Gastrocnemius medialis (tissue), 4 donors: ENCODE measurements around the gene BEND7. TPM values are rescaled to one million over a fixed set of nuclear protein-coding genes. Genes with fewer than 3 reads are reported as not detected.

ENCODE experiments used
- ATAC-seq, 2 donors: fragments of 150-250 bp; one replicate each; pipeline ENCODE4 v1.9.1; 2016
- DNase-seq, 2 donors: peaks; one replicate each; pipeline ENCODE4 v3.0.0-alpha.2; 2019
- H3K27ac ChIP-seq, 4 donors: fragments of 200-600 bp; sonication (generic); 1 replicate in 1 of 4; 2 replicates in 3 of 4; pipeline ENCODE4 v1.5.1; 2016 to 2018; ENCODE audit warnings: mild to moderate bottlenecking in 2 of 4, moderate library complexity in 1 of 4
- H3K27me3 ChIP-seq, 3 donors: fragments of 200-600 bp; sonication (generic) in 2 of 3; 1 replicate in 1 of 3; 2 replicates in 2 of 3; pipeline versions ENCODE4 v1.5.1 to v1.6.0; 2016 to 2019; ENCODE audit warnings: mild to moderate bottlenecking in 1 of 3, moderate library complexity in 1 of 3
- H3K36me3 ChIP-seq, 2 donors: fragments of 200-600 bp; sonication (generic) in 1 of 2; one replicate each; pipeline ENCODE4 v1.5.1; 2017 to 2018
- H3K4me1 ChIP-seq, 2 donors: fragments of 200-600 bp; sonication (generic) in 1 of 2; one replicate each; pipeline ENCODE4 v1.5.1; 2016 to 2017; ENCODE audit warnings: mild to moderate bottlenecking in 2 of 2
- H3K4me3 ChIP-seq, 4 donors: fragments of 200-600 bp; sonication (generic) in 3 of 4; 1 replicate in 1 of 4; 2 replicates in 3 of 4; pipeline ENCODE4 v1.5.1; 2016 to 2019; ENCODE audit warnings: mild to moderate bottlenecking in 2 of 4
- H3K9me3 ChIP-seq, 3 donors: fragments of 200-600 bp; sonication (generic) in 2 of 3; 1 replicate in 1 of 3; 2 replicates in 2 of 3; pipeline ENCODE4 v1.5.1; 2016 to 2019
- POLR2A ChIP-seq, 2 donors: fragments of 450-650 bp; IDR thresholded peaks; one replicate each; pipeline ENCODE4 v1.6.1; 2017; ENCODE audit warnings: antibody characterized with exemption in 2 of 2, mild to moderate bottlenecking in 2 of 2, moderate library complexity in 2 of 2
- in situ Hi-C, 4 donors: fragments of 200-750 bp; cut with MboI; loops; one replicate each; pipeline versions ENCODE4 v1.15.0 to v1.8.0; 2017; ENCODE audit warnings: low sequenced_read_pairs in 4 of 4
- intact Hi-C: fragments of 100-400 bp; cut with DNase I; formaldehyde crosslinking; loops from one replicate; pipeline ENCODE4 v1.15.1; 2023; ENCODE audit warnings: low total_unique reads
- total RNA-seq, 4 donors: library from RNA; depleted of rRNA; stranded (reverse); fragments of >200 nt; gene quantifications; one replicate each; pipeline versions ENCODE4 v1.1.0 to v1.2.3, GENCODE V29; 2016
- TF ChIP-seq, protein P1 (sequence below), 5 experiments: fragments of 450-650 bp in 3 of 5; fragments of 200-600 bp in 2 of 5; sonication (generic) in 2 of 5; IDR thresholded peaks in 4 of 5; conservative IDR thresholded peaks in 1 of 5; 1 replicate in 4 of 5; 2 replicates in 1 of 5; pipeline ENCODE4 v1.5.1; 2016 to 2019; ENCODE audit warnings: antibody characterized with exemption in 5 of 5, mild to moderate bottlenecking in 3 of 5, moderate library complexity in 3 of 5

BEND7 gene
- total RNA-seq, 4 donors from 2014 or later, result 23.6 to 35.5 (median 26.1) TPM

DNA sequence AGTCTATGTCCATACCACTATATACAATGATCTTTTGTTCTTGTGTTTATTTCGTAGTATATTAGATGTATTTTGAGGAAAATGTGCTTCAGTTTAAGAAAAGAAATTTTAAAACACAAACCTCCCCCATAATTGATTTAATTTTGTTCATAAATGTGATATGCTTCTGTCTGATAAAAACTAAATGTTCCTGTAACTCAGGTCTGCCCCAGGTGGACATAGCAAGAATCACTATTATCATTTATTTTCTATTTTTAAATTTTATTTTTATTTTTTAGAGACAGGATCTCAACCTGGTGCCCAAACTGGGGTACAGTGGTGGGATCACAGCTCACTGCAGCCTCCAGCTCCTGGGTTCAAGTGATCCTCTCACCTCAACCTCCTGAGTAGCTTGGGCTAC, 43.2 kb downstream of the BEND7 start:
- TF ChIP-seq, protein P1, sequence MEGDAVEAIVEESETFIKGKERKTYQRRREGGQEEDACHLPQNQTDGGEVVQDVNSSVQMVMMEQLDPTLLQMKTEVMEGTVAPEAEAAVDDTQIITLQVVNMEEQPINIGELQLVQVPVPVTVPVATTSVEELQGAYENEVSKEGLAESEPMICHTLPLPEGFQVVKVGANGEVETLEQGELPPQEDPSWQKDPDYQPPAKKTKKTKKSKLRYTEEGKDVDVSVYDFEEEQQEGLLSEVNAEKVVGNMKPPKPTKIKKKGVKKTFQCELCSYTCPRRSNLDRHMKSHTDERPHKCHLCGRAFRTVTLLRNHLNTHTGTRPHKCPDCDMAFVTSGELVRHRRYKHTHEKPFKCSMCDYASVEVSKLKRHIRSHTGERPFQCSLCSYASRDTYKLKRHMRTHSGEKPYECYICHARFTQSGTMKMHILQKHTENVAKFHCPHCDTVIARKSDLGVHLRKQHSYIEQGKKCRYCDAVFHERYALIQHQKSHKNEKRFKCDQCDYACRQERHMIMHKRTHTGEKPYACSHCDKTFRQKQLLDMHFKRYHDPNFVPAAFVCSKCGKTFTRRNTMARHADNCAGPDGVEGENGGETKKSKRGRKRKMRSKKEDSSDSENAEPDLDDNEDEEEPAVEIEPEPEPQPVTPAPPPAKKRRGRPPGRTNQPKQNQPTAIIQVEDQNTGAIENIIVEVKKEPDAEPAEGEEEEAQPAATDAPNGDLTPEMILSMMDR (IDR thresholded peaks at IDR 0.05 in 4 of 5, conservative IDR thresholded peaks at IDR 0.05 in 1 of 5), result peak in 1 of 5 experiments; percentile 19
- TF ChIP-seq POLR2A (IDR thresholded peaks at IDR 0.05), result no peak
- Histone ChIP-seq H3K27me3 (no peaks in the 10 kb centered on the region), H3K9me3 (no peaks in the 10 kb centered on the region), H3K36me3 (peaks cover 0 to 19% of the 10 kb centered on the region in 2 donors), H3K4me3 (no peak overlapping the region), H3K4me1 (no peaks in the 10 kb centered on the region), H3K27ac (no peak overlapping the region)
- intact Hi-C loops, result no loop called here
- DNase-seq (no peak), ATAC-seq (no peak)
- in situ Hi-C loops, result no loop called here

DNA sequence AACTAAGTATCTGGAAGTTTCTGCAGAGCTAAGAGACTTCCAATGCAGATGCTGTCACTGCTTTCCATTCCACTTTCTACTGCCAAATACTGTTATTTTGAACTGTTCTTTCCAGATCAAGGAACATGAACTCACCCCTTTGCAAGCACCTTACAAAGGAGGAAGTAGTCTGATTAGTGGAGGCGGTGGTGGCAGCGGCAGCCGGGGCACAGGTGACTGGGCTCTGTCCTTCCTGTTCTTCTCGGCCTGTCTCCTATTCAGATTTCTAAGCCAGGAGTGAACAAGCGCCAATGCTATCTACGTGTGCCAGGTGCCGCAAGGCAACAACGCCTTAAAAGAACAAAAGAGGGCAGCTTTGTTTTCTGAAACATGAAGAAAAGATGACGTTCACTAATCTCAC, 44.9 kb downstream of the BEND7 start:
- Histone ChIP-seq H3K27ac (no peak overlapping the region), H3K4me1 (no peaks in the 10 kb centered on the region), H3K4me3 (no peak overlapping the region), H3K27me3 (no peaks in the 10 kb centered on the region), H3K36me3 (peaks cover 0 to 15% of the 10 kb centered on the region in 2 donors), H3K9me3 (no peaks in the 10 kb centered on the region)
- intact Hi-C loops, result no loop called here
- in situ Hi-C loops, result no loop called here
- TF ChIP-seq POLR2A (IDR thresholded peaks at IDR 0.05), result no peak
- TF ChIP-seq, protein P1 (IDR thresholded peaks at IDR 0.05 in 4 of 5, conservative IDR thresholded peaks at IDR 0.05 in 1 of 5), result no peak
- ATAC-seq (no peak), DNase-seq (no peak)

DNA sequence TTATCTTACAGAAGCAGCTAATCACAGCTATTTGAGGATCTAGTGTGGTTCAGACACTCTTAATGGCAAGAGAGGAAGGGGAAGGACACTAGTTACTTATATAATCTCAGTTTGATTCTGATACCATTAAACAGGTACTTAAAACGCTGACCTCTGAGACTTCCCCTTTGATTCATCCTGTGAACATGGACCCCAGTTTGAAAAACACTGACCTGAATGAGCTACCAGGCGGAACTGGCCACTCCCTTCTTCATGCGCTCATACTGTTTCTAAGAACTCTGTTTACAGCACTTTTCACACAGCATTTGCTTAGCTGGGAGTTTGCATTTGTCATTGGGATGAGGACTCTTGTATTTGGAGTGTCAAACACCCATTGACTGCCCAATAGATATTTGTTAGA, 45.7 kb downstream of the BEND7 start:
- Histone ChIP-seq H3K27ac (no peak overlapping the region), H3K9me3 (no peaks in the 10 kb centered on the region), H3K4me1 (no peaks in the 10 kb centered on the region), H3K4me3 (no peak overlapping the region), H3K36me3 (peaks cover 0 to 15% of the 10 kb centered on the region in 2 donors), H3K27me3 (no peaks in the 10 kb centered on the region)
- in situ Hi-C loops, result no loop called here
- intact Hi-C loops, result no loop called here
- TF ChIP-seq, protein P1 (IDR thresholded peaks at IDR 0.05 in 4 of 5, conservative IDR thresholded peaks at IDR 0.05 in 1 of 5), result no peak
- no peak for TF ChIP-seq POLR2A (IDR thresholded peaks at IDR 0.05)
- DNase-seq (no peak), ATAC-seq (no peak)

DNA sequence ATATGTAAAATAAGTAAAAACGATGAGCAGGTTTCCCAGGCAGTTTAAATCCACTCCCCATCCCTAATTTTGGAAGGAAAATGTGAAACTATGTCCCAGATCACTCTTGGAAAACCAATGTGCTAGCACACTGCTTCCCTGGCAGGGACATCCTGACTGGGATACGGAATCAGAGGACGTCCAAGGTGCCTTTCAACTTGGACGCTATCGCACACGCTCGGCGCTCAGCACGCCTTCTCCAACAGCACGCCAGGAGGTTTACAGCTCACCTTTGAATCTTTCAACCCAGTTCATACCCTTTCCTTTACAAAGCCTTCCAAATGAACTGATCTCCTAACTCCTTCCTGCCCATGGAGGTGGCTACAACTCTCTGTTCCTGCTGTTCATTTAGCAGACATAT, 47.1 kb downstream of the BEND7 start:
- TF ChIP-seq, protein P1 (IDR thresholded peaks at IDR 0.05 in 4 of 5, conservative IDR thresholded peaks at IDR 0.05 in 1 of 5), result no peak
- TF ChIP-seq POLR2A (IDR thresholded peaks at IDR 0.05), result no peak
- Histone ChIP-seq H3K4me3 (no peak overlapping the region), H3K27ac (no peak overlapping the region), H3K9me3 (no peaks in the 10 kb centered on the region), H3K36me3 (peaks cover 0 to 11% of the 10 kb centered on the region in 2 donors), H3K27me3 (no peaks in the 10 kb centered on the region), H3K4me1 (no peaks in the 10 kb centered on the region)
- DNase-seq (no peak), ATAC-seq (no peak)
- intact Hi-C loops, result no loop called here
- in situ Hi-C loops, result no loop called here

DNA sequence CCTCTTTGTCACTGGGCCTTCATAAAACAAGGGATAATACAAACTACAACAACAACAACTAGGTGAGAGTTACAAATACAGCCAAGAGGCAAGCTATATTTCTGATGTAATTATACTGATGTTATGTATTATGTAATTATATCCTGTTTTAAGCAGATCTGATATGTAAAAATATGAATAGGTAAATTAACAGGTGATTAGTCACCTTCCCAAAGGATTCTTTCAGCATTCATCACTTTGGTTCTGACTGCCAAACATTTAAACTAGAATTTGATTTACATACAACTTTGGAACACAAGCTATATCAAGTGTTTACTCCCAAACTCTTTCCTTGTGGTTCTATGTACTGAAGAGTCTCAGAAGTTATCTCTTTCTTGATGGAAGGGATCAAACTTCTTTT, 53.7 kb downstream of the BEND7 start:
- H3K27ac ChIP-seq, result no peak overlapping the region
- no peak overlapping the region for H3K4me3 ChIP-seq
- H3K4me1 ChIP-seq, result no peaks in the 10 kb centered on the region
- no peaks in the 10 kb centered on the region for H3K9me3 ChIP-seq
- TF ChIP-seq, protein P1 (IDR thresholded peaks at IDR 0.05 in 4 of 5, conservative IDR thresholded peaks at IDR 0.05 in 1 of 5), result no peak
- no peak for TF ChIP-seq POLR2A (IDR thresholded peaks at IDR 0.05)
- ATAC-seq, result no peak
- no peaks in the 10 kb centered on the region for H3K27me3 ChIP-seq
- H3K36me3 ChIP-seq, result peaks cover 0 to 14% of the 10 kb centered on the region in 2 donors
- DNase-seq, result no peak
- intact Hi-C loops, result no loop called here
- in situ Hi-C loops, result no loop called here
